22Rv1 (cell line): ENCODE data around the gene CORIN.

ENCODE experiments used
- CTCF ChIP-seq: fragments of 450-650 bp; IDR thresholded peaks from 2 replicates; pipeline ENCODE4 v1.5.1; 2017; ENCODE audit warnings: mild to moderate bottlenecking
- ZFX ChIP-seq: fragments of 450-650 bp; IDR thresholded peaks from 2 replicates; pipeline ENCODE4 v1.6.1; 2017; ENCODE audit warnings: antibody characterized with exemption, borderline replicate concordance

- TF ChIP-seq CTCF (no peak), ZFX (no peak)
Measured at GRCh38 chr4:47713129-47713834, 124.6 kb downstream of the CORIN start.
